GM12878 (cell line): ENCODE data around the gene EMSY. TPM values are rescaled to one million over a fixed set of nuclear protein-coding genes. Genes with fewer than 3 reads are reported as not detected.

Experiments
- ATAC-seq: fragments of 200-7000 bp; cut with Tn5 transposase; 3 replicates; pipeline ENCODE4 v1.9.1; 2020; ENCODE audit warnings: mild to moderate bottlenecking, moderate library complexity
- BruUV-seq: library from RNA; stranded (reverse); fragments of 400-500 nt; replicated peaks from 2 replicates; lab custom pipeline; 2021; lab: Mats Ljungman, UMichigan
- CTCF ChIA-PET: fragments of 300-600 bp; sonication (Branson Sonifier 250); formaldehyde crosslinking; extraction: SDS; loops from one replicate; lab custom pipeline; 2021; ENCODE audit warnings: inconsistent platforms; lab: Yijun Ruan, JAX
- POLR2A ChIA-PET: fragments of 350-600 bp; formaldehyde crosslinking; extraction: SDS; loops from one replicate; lab custom pipeline; 2021; ENCODE audit warnings: inconsistent platforms; lab: Charles Lee
- RAD21 ChIA-PET: fragments of 300-600 bp; sonication (Branson Sonifier 250); formaldehyde crosslinking; loops from one replicate; lab custom pipeline; 2023; ENCODE audit warnings: antibody characterized with exemption; ENCODE audit not compliant: unreplicated experiment; lab: Charles Lee
- SMC1A ChIA-PET: fragments of 300-600 bp; sonication (Branson Sonifier 250); formaldehyde crosslinking; loops from one replicate; lab custom pipeline; 2023; ENCODE audit not compliant: unreplicated experiment, uncharacterized antibody; lab: Charles Lee
- DNase-seq: peaks from one replicate; pipeline ENCODE4 v3.0.0-alpha.2; 2011; ENCODE audit warnings: low read depth, low spot score
- FAIRE-seq: peaks from 3 replicates; lab custom pipeline; 2011; peaks lifted over from hg19 to GRCh38; lab: Jason Lieb, UNC
- H2AFZ ChIP-seq: 2 replicates; pipeline ENCODE4 v1.6.0; 2011; ENCODE audit warnings: low read depth, low read length, control low read depth; ENCODE audit not compliant: control insufficient read depth
- H3K27ac ChIP-seq: 2 replicates; pipeline ENCODE4 v1.5.1; 2011; ENCODE audit warnings: control low read depth; ENCODE audit not compliant: control insufficient read depth, insufficient read depth
- H3K27me3 ChIP-seq, 2 experiments: replicated peaks in 1 of 2; 2 replicates each; pipeline versions ENCODE4 v1.6.0 to v1.6.1; 2011; ENCODE audit warnings: low read length in 1 of 2; ENCODE audit not compliant: control insufficient read depth in 2 of 2, insufficient read depth in 2 of 2
- H3K36me3 ChIP-seq, 2 experiments: 2 replicates each; pipeline ENCODE4 v1.5.1; 2011; ENCODE audit warnings: low read length in 1 of 2; ENCODE audit not compliant: control insufficient read depth in 2 of 2, insufficient read depth in 2 of 2
- H3K4me1 ChIP-seq: 2 replicates; pipeline ENCODE4 v1.6.1; 2011; ENCODE audit warnings: mild to moderate bottlenecking, low read length, moderate library complexity, mixed read lengths; ENCODE audit not compliant: control insufficient read depth, insufficient read depth
- H3K4me2 ChIP-seq: 2 replicates; pipeline ENCODE4 v1.6.0; 2011; ENCODE audit warnings: control low read depth; ENCODE audit not compliant: control insufficient read depth, insufficient read depth
- H3K4me3 ChIP-seq: fragments of 200-600 bp; sonication (generic); 2 replicates; pipeline ENCODE4 v1.5.1; 2016
- H3K79me2 ChIP-seq: 2 replicates; pipeline ENCODE4 v1.6.0; 2011; ENCODE audit warnings: low read length; ENCODE audit not compliant: control insufficient read depth, insufficient read depth
- H3K9ac ChIP-seq: 2 replicates; pipeline ENCODE4 v1.8.0; 2011; ENCODE audit warnings: low read length, control low read depth, mixed read lengths; ENCODE audit not compliant: control insufficient read depth, insufficient read depth
- H3K9me3 ChIP-seq: replicated peaks from 3 replicates; pipeline ENCODE4 v1.5.1; 2011; ENCODE audit warnings: mild to moderate bottlenecking, low read length; ENCODE audit not compliant: control insufficient read depth, insufficient read depth
- H4K20me1 ChIP-seq: 2 replicates; pipeline ENCODE4 v1.6.0; 2011; ENCODE audit not compliant: control insufficient read depth, insufficient read depth
- CBX3 ChIP-seq: fragments of 200-600 bp; sonication (generic); IDR thresholded peaks from 2 replicates; pipeline ENCODE4 v1.6.1; 2016; ENCODE audit warnings: low read depth, borderline replicate concordance
- EED ChIP-seq: sonication (generic); IDR thresholded peaks from 2 replicates; pipeline ENCODE4 v1.6.1; 2016; ENCODE audit warnings: antibody characterized with exemption, low read depth
- FOXM1 ChIP-seq: IDR thresholded peaks from 2 replicates; pipeline ENCODE4 v1.6.1; 2012; ENCODE audit warnings: low read depth, mild to moderate bottlenecking, inconsistent platforms, low read length, moderate library complexity
- HDAC6 ChIP-seq: fragments of 200-600 bp; sonication (generic); IDR thresholded peaks from one replicate; pipeline ENCODE4 v1.8.0; 2017; ENCODE audit warnings: antibody characterized with exemption; ENCODE audit not compliant: unreplicated experiment
- MXI1 ChIP-seq: fragments of 150-350 bp; IDR thresholded peaks from 2 replicates; pipeline ENCODE4 v1.6.1; 2011; ENCODE audit warnings: low read depth, mild to moderate bottlenecking, inconsistent platforms, low read length, improper control_type of control experiment
- MYC ChIP-seq: IDR thresholded peaks from 2 replicates; pipeline ENCODE4 v1.6.1; 2011; ENCODE audit warnings: mild to moderate bottlenecking, low read length, moderate library complexity, inconsistent platforms; ENCODE audit not compliant: insufficient read depth, insufficient replicate concordance, insufficient read length, severe bottlenecking
- NBN ChIP-seq: fragments of 450-650 bp; IDR thresholded peaks from 2 replicates; pipeline ENCODE4 v1.6.1; 2016
- PAX5 ChIP-seq: IDR thresholded peaks from 2 replicates; pipeline ENCODE4 v1.6.1; 2011; ENCODE audit warnings: low read depth, low read length, borderline replicate concordance
- PAX8 ChIP-seq: fragments of 450-650 bp; IDR thresholded peaks from 2 replicates; pipeline ENCODE4 v1.6.1; 2017; ENCODE audit warnings: mild to moderate bottlenecking, moderate library complexity
- RFX5 ChIP-seq: IDR thresholded peaks from 2 replicates; pipeline ENCODE4 v1.6.1; 2011; ENCODE audit warnings: low read depth, low read length, improper control_type of control experiment
- SIN3A ChIP-seq: IDR thresholded peaks from 2 replicates; pipeline ENCODE4 v1.6.1; 2012; ENCODE audit warnings: low read depth, low read length, improper control_type of control experiment
- SP1 ChIP-seq: IDR thresholded peaks from one replicate; pipeline ENCODE4 v1.6.1; 2011; ENCODE audit warnings: low read depth, low read length
- WGBS: methylation state at CpG from one replicate; pipeline ENCODE4 v1.1.6; 2016; ENCODE audit warnings: low lambda C conversion rate; ENCODE audit not compliant: insufficient replicate concordance, insufficient coverage; ENCODE audit errors: missing lambda C conversion rate; 5-methylcytosine and 5-hydroxymethylcytosine counted together
- in situ Hi-C: fragments of 300-500 bp; cut with MboI; formaldehyde crosslinking; loops from 9 replicates; pipeline ENCODE4 v1.14.3; 2018; ENCODE audit warnings: mixed read lengths
- intact Hi-C: fragments of 100-400 bp; cut with micrococcal nuclease; formaldehyde crosslinking; loops from one replicate; pipeline ENCODE4 v1.14.2; 2022; ENCODE audit not compliant: unreplicated experiment
- polyA plus RNA-seq, 11 experiments: library from polyadenylated mRNA; depleted of rRNA in 4 of 11; unstranded in 6 of 11; stranded (reverse) in 5 of 11; fragments of >200 nt; fragmentation: Nextera tagmentation in 4 of 11; fragmentation: Illumina TruSeq in 1 of 11; extraction: Ambion mirVana in 4 of 11; extraction: Trizol in 1 of 11; gene quantifications; 1 replicate in 1 of 11; 2 replicates in 10 of 11; pipeline versions ENCODE4 v1.2.1 to v1.2.3, GENCODE V29; 2011 to 2016; ENCODE audit warnings: inconsistent platforms in 2 of 11, missing spikeins in 2 of 11, low read depth in 1 of 11
- total RNA-seq, 4 experiments: library from RNA; depleted of rRNA in 3 of 4; stranded (reverse); fragments of >200 nt in 3 of 4; fragmentation: Illumina TruSeq in 1 of 4; extraction: Trizol in 1 of 4; gene quantifications; 2 replicates each; pipeline versions ENCODE4 v1.2.1 to v1.2.3, GENCODE V29; 2013 to 2021
- TF ChIP-seq, protein P1 (sequence below): fragments of 450-650 bp; IDR thresholded peaks from 2 replicates; pipeline ENCODE4 v1.6.1; 2017; ENCODE audit warnings: low read depth, mild to moderate bottlenecking, moderate library complexity
- TF ChIP-seq, protein P2 (sequence below): fragments of 450-650 bp; IDR thresholded peaks from 2 replicates; pipeline ENCODE4 v1.6.1; 2018; ENCODE audit warnings: borderline replicate concordance, mild to moderate bottlenecking; ENCODE audit not compliant: partially characterized antibody

Gene EMSY
- total and polyA plus RNA-seq, 10 of the 15 experiments (the other 5 are each of a cell fraction or from before 2014, with no cell fraction given) = 9.3 to 26.9 (median 13.0) TPM

DNA sequence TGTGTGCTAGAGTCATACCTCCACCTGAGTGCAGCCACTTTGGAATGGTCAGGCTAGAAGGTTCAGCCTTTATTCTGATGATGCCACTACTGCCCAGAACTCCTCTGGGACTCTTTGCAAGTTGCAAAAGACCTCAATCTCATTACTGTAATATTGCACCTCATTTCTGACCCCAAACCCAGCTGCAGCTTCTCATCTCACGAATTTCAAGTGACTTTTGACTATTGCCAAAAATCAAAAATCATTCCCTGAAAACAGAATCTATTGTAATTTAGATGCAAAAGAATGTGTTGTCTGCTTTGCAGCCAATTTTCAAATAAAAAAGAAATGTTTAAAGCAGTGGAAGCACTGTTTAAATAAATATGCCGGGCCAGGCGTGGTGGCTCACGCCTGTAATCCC is 38.5 kb upstream of the EMSY start:
- FAIRE-seq (no peak), ATAC-seq (no peak), DNase-seq (no peak)
- intact Hi-C loops = no loop called here
- in situ Hi-C loops = no loop called here
- BruUV-seq = no TSS peak
- Histone ChIP-seq H3K4me2 (no peak overlapping the region), H3K4me1 (no peaks in the 10 kb centered on the region), H3K36me3 (no peaks in the 10 kb centered on the region), H4K20me1 (no peaks in the 10 kb centered on the region), H3K79me2 (no peaks in the 10 kb centered on the region), H2AFZ (no peak overlapping the region), H3K9me3 (no peaks in the 10 kb centered on the region), H3K4me3 (no peak overlapping the region), H3K27me3 (no peaks in the 10 kb centered on the region; a peak in 2 of 4 replicates), H3K9ac (no peak overlapping the region), H3K27ac (no peak overlapping the region)
- POLR2A ChIA-PET = no interaction called here
- RAD21 ChIA-PET = no interaction called here
- TF ChIP-seq, protein P1, sequence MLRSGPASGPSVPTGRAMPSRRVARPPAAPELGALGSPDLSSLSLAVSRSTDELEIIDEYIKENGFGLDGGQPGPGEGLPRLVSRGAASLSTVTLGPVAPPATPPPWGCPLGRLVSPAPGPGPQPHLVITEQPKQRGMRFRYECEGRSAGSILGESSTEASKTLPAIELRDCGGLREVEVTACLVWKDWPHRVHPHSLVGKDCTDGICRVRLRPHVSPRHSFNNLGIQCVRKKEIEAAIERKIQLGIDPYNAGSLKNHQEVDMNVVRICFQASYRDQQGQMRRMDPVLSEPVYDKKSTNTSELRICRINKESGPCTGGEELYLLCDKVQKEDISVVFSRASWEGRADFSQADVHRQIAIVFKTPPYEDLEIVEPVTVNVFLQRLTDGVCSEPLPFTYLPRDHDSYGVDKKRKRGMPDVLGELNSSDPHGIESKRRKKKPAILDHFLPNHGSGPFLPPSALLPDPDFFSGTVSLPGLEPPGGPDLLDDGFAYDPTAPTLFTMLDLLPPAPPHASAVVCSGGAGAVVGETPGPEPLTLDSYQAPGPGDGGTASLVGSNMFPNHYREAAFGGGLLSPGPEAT = no peak
- TF ChIP-seq NBN (no peak), SP1 (no peak), PAX5 (no peak), MYC (no peak), EED (no peak), CBX3 (no peak), SIN3A (no peak), MXI1 (no peak), PAX8 (no peak), RFX5 (no peak), HDAC6 (no peak), FOXM1 (no peak)
- TF ChIP-seq, protein P2, sequence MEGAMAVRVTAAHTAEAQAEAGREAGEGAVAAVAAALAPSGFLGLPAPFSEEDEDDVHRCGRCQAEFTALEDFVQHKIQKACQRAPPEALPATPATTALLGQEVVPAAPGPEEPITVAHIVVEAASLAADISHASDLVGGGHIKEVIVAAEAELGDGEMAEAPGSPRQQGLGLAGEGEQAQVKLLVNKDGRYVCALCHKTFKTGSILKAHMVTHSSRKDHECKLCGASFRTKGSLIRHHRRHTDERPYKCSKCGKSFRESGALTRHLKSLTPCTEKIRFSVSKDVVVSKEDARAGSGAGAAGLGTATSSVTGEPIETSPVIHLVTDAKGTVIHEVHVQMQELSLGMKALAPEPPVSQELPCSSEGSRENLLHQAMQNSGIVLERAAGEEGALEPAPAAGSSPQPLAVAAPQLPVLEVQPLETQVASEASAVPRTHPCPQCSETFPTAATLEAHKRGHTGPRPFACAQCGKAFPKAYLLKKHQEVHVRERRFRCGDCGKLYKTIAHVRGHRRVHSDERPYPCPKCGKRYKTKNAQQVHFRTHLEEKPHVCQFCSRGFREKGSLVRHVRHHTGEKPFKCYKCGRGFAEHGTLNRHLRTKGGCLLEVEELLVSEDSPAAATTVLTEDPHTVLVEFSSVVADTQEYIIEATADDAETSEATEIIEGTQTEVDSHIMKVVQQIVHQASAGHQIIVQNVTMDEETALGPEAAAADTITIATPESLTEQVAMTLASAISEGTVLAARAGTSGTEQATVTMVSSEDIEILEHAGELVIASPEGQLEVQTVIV = no peak
- SMC1A ChIA-PET = interaction anchor here (1.5 kb wide), 1 partner anchor 48 kb away, joined by 3 read pairs; no protein-coding TSS in a partner anchor
- 65% methylated on average over 4 of the region's 4 CpGs for WGBS
- CTCF ChIA-PET = interaction anchor here (1.5 kb wide), 1 partner anchor 721 kb away, joined by 3 read pairs; no protein-coding TSS in a partner anchor
